Measurements from ENCODE around the gene BCLAF1. TPM values are rescaled to one million over a fixed set of nuclear protein-coding genes. Genes with fewer than 3 reads are reported as not detected.

Gene BCLAF1
- total RNA-seq, 1 experiment from 2014 or later = 109 TPM

DNA sequence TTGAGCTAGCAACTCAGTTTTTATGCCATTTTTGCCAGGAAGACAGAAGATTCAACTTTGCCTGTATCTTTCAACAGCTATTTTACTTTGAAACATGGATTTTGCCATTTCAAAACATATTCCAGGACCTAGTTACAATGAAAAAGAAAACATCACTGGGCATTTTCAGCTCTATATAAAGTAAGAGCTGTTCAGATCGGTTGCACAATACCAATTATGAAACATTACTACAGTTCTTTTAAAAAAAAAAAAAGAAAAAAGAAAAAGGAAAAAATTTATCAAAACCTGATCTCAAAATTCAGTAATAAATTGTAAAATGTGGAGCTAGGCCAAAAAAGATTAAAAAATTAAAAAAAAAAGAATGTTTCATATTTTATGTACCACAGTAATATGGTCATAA, 15.6 kb downstream of the BCLAF1 start:
- Histone ChIP-seq H3K9me3 (ENCODE audit: insufficient read depth, low read depth) (no peaks in the 10 kb centered on the region), H3K4me1 (replicated peaks; ENCODE audit: insufficient read depth) (no peaks in the 10 kb centered on the region), H3K27me3 (ENCODE audit: insufficient read depth, low read depth) (no peaks in the 10 kb centered on the region), H3K79me2 (ENCODE audit: low read depth) (peaks cover 86% of the 10 kb centered on the region), H4K20me1 (ENCODE audit: insufficient read depth) (peaks cover 96% of the 10 kb centered on the region), H3K4me2 (no peak overlapping the region), H3K4me3 (no peak overlapping the region), H3K36me3 (ENCODE audit: low read depth) (peaks cover 84% of the 10 kb centered on the region), H3K27ac (no peak overlapping the region), H3K9me2 (ENCODE audit: insufficient read depth) (no peaks in the 10 kb centered on the region), H2AFZ (no peak overlapping the region), H3F3A (ENCODE audit: insufficient read depth, low read depth) (peaks cover 47% of the 10 kb centered on the region)
- intact Hi-C loops (cut with micrococcal nuclease; ENCODE audit: unreplicated experiment) = no loop called here
- DNase-seq = no peak
- CTCF ChIA-PET = no interaction called here
- BruUV-seq (replicated peaks) = no TSS peak
- TF ChIP-seq EZH2 (IDR thresholded peaks at IDR 0.05; ENCODE audit: low read depth) = no peak
- TF ChIP-seq, protein P1, sequence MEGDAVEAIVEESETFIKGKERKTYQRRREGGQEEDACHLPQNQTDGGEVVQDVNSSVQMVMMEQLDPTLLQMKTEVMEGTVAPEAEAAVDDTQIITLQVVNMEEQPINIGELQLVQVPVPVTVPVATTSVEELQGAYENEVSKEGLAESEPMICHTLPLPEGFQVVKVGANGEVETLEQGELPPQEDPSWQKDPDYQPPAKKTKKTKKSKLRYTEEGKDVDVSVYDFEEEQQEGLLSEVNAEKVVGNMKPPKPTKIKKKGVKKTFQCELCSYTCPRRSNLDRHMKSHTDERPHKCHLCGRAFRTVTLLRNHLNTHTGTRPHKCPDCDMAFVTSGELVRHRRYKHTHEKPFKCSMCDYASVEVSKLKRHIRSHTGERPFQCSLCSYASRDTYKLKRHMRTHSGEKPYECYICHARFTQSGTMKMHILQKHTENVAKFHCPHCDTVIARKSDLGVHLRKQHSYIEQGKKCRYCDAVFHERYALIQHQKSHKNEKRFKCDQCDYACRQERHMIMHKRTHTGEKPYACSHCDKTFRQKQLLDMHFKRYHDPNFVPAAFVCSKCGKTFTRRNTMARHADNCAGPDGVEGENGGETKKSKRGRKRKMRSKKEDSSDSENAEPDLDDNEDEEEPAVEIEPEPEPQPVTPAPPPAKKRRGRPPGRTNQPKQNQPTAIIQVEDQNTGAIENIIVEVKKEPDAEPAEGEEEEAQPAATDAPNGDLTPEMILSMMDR (conservative IDR thresholded peaks at IDR 0.05) = no peak
- POLR2A ChIA-PET (ENCODE audit: unreplicated experiment) = interaction anchor here (1.0 kb wide), 1 partner anchor 252 kb away, joined by 12 read pairs; no protein-coding TSS in a partner anchor

DNA sequence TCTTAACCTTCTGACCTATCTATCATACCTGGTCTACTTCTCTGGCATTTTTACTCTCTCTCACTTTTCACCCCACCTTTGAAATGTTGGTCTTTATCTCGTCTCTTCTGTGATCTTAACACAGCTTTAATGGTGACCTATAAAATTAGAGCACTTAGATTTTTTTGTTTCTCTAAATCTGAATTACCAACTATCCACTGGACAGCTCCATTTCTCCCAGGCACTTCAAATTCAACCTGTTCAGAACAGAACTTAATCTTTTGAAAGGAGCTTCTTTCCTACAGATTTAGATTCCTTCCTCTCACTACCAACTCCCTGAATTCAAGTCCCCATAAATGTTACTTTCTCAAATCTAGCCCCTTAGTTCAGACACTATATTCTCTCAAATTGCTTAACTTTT, 24.5 kb downstream of the BCLAF1 start:
- CTCF ChIA-PET = no interaction called here
- no peak for TF ChIP-seq EZH2 (IDR thresholded peaks at IDR 0.05; ENCODE audit: low read depth)
- TF ChIP-seq, protein P1 (conservative IDR thresholded peaks at IDR 0.05) = no peak
- H3K4me2 ChIP-seq = no peak overlapping the region
- peaks cover 74% of the 10 kb centered on the region for H3K79me2 ChIP-seq (ENCODE audit: low read depth)
- intact Hi-C loops (cut with micrococcal nuclease; ENCODE audit: unreplicated experiment) = no loop called here
- no peak overlapping the region for H3K4me3 ChIP-seq
- no peaks in the 10 kb centered on the region for H3K9me2 ChIP-seq (ENCODE audit: insufficient read depth)
- no peak overlapping the region for H2AFZ ChIP-seq
- no peaks in the 10 kb centered on the region for H3K4me1 ChIP-seq (replicated peaks; ENCODE audit: insufficient read depth)
- no peak overlapping the region for H3K27ac ChIP-seq
- no peak for DNase-seq
- H4K20me1 ChIP-seq (ENCODE audit: insufficient read depth) = peaks cover 98% of the 10 kb centered on the region
- no TSS peak for BruUV-seq (replicated peaks)
- no peaks in the 10 kb centered on the region for H3K9me3 ChIP-seq (ENCODE audit: insufficient read depth, low read depth)
- peaks cover 97% of the 10 kb centered on the region for H3K36me3 ChIP-seq (ENCODE audit: low read depth)
- peaks cover 89% of the 10 kb centered on the region for H3F3A ChIP-seq (ENCODE audit: insufficient read depth, low read depth)
- POLR2A ChIA-PET (ENCODE audit: unreplicated experiment) = no interaction called here
- H3K27me3 ChIP-seq (ENCODE audit: insufficient read depth, low read depth) = no peaks in the 10 kb centered on the region

DNA sequence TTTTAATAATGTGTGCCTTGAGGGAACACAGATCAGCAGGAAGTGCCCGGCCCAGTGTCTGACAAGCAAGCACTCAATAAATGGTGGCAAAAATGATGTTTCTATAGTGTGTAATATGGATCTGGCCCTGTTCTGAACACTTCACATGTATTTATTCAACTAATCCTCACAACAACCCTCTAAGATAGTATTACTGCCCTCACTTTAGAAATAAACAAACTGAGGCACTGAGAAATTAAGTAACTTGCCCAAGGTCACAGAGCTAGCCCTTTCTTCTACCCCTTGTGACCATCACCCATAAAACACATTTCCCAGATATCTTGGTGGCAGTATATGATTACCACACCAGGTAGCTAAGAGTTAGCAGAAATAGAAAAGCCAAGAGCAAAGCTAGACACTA, 26.7 kb downstream of the BCLAF1 start:
- Histone ChIP-seq H3K36me3 (ENCODE audit: low read depth) (peaks cover 94% of the 10 kb centered on the region), H3K4me2 (no peak overlapping the region), H3K9me2 (ENCODE audit: insufficient read depth) (no peaks in the 10 kb centered on the region), H3K27ac (no peak overlapping the region), H3K4me1 (replicated peaks; ENCODE audit: insufficient read depth) (no peaks in the 10 kb centered on the region), H3K79me2 (ENCODE audit: low read depth) (peaks cover 53% of the 10 kb centered on the region), H3F3A (ENCODE audit: insufficient read depth, low read depth) (peaks cover 88% of the 10 kb centered on the region), H4K20me1 (ENCODE audit: insufficient read depth) (peaks cover 97% of the 10 kb centered on the region), H3K9me3 (ENCODE audit: insufficient read depth, low read depth) (no peaks in the 10 kb centered on the region), H3K4me3 (no peak overlapping the region), H2AFZ (no peak overlapping the region), H3K27me3 (ENCODE audit: insufficient read depth, low read depth) (no peaks in the 10 kb centered on the region)
- ChIA-PET POLR2A (ENCODE audit: unreplicated experiment) (interaction anchor here (0.6 kb wide), 1 partner anchor 580 kb away, joined by 4 read pairs; no protein-coding TSS in a partner anchor), CTCF (no interaction called here)
- intact Hi-C loops (cut with micrococcal nuclease; ENCODE audit: unreplicated experiment) = no loop called here
- no peak for DNase-seq
- TF ChIP-seq, protein P1 (conservative IDR thresholded peaks at IDR 0.05) = no peak
- no peak for TF ChIP-seq EZH2 (IDR thresholded peaks at IDR 0.05; ENCODE audit: low read depth)
- BruUV-seq (replicated peaks) = no TSS peak
